HG02943 (cell line): ENCODE measurements around the gene SMIM10L1.

Source experiments
- ATAC-seq: cut with Tn5 transposase; IDR thresholded peaks from one replicate; pipeline ENCODE4 v1.9.1; 2021; ENCODE audit warnings: mild to moderate bottlenecking, low read depth, moderate library complexity; ENCODE audit not compliant: unreplicated experiment

Gene SMIM10L1

DNA sequence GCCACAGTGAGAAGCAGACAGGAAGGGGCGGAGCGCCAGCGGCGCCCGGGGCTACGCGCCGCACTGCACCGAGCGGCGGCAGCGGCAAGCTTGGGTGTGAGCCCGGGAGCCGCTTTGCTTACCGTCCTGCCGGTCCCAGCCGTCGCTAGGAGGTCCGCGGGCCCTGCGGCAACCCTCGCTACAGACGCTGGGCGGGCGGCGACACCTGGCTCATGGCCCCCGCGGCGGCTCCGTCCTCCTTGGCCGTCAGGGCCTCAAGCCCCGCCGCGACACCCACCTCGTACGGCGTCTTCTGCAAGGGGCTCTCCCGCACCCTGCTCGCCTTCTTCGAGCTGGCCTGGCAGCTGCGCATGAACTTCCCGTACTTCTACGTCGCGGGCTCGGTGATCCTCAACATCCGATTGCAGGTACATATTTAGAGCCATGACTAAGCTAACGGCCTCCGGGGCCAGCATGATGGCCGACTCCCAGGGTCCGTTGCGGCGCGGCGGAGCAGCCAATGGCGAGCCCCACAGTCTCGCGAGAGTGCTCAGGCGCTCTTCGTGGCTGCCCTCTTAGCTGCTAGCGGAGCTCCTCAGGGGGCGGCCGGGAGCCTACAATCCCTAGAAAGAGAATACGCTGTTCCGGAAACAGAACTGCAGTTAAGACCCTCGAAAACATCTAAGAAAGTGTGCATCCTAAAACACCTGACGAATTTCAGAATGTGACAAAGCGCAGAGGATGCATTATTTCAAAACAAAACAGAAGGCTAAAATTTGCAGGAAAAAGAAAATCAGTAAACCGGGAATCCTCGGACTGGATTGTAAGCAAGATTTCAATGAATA is at the start of gene SMIM10L1:
TSS of gene SMIM10L1 (plus strand) at position 50 of the 824 bp plus-strand sequence. CDS start at position 213, 163 bp downstream.
- peak; percentile 97 for ATAC-seq

DNA sequence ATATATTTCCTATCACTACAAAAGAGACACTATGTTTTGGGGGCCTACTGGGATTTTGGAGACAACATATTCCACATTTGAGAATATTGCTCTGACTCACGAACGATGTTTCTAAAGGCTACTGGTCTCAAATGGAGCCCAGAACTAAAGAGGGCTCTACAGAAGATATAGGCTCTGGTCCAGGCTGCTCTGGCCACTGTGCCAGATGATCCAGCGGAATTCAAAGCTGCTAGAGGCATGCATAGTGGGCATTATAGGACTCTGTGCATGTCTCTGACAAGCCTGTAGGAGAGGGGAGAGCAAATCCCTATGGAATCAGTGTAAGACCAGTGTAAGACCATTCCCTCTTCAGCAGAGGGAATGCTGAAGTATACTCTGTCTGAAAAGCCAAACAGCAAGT is 40.6 kb upstream of the SMIM10L1 start:
- ATAC-seq, result no peak

DNA sequence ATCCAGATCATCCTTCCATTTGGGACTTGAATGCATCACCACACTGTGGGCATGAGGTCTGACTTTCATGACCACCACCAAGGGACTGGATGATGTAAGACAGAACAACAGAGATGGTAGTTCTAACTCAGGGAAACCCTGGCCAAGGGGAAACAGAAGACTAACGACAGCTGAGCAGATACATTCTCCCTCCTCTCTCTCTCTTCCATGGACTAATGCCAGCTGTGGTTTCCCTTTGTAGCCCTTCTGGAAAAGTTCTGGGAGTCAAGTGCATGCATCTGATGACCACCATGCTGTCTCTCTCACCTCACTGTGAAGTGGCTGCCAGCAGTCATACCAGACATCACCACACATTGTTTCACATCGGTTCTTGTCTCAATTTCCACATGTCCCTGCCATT is 40.0 kb upstream of the SMIM10L1 start:
- no peak for ATAC-seq

DNA sequence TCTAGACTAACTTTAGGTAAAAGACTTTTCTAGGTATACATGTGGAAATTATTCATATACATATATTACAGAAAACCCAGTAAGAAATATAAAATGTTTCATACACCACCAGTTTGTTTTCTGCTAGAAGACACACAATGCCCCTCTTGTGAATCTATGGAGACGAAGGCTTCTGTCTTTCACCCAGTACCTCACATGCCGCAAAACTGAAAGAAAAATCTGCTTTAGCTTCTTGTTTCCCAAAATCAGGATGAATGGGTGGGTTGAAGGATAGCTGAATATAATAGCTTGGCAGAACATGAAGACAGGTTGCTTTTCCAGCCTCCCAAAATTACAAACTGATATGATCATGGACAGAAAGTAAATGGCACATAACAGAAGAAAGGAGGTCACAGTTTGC is 37.8 kb upstream of the SMIM10L1 start:
- ATAC-seq, result no peak

GRCh38 chr12:11133816-11134215 is 37.2 kb upstream of the SMIM10L1 start:
- ATAC-seq, result no peak

DNA sequence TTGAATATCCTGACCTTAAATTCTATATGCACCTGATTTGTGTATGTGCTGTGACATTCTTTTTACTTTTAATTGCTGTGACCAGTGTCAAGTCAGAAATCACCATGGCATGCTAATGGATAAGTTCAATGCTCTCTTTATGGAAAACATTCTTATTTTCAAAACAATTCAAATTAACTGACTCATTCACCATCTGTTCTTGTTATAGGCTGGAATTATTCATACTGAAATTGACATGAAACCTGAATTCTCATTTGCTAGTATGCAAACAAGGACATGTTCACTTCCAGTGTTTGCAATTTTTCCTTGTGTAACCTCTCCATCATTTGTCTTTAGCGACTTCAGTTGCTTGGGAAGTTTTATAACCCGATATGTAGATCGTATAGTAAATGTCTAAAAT is 36.7 kb upstream of the SMIM10L1 start, which contains the start of gene TAS2R30:
TSS of gene TAS2R30 (minus strand) at position 340 of the 400 bp plus-strand sequence. CDS start 400 bp downstream, outside the sequence.
- ATAC-seq, result no peak

GRCh38 chr12:11136075-11136474 is 34.9 kb upstream of the SMIM10L1 start:
- no peak for ATAC-seq

- no peak for ATAC-seq
These were observed 27.6 kb upstream of the SMIM10L1 start for GRCh38 chr12:11143352-11143751.

DNA sequence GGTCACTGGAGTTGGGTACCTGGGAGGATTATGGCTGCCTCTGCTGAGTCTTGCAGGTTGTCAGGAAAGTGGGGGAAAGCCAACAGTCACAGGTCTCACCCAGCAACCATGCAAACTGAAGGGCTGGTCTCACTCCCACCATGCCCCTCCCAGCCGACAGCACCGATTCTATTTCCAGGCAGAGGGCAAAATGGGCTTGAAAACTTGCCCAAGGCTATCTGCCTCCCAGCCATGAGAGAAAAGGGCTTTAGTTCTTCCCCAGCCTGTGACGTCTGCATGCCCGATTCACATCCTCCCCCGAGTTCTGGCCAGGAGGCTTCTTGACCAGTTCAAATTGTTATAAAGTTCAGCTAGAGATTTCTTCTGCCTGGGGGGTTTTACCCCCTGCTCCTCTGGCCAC is 26.7 kb upstream of the SMIM10L1 start:
- ATAC-seq, result no peak

DNA sequence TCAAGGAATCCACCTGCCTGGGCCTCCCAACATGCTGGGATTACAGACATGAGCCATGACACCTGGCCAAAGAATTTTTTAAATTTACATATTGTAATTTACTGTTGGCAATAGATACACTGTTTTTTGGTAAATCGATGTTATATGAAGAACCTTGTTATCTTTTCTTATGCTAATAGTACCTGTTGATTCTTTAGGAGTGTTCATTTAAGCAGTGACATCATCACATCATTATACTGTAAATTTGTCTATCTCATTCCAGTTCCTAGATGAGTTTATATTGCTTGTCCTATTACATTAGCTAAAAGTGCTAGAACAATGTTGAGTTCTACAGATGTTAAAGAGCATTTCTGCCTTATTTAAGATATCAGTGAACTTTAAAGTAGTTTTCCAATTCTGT is 23.6 kb upstream of the SMIM10L1 start:
- ATAC-seq, result no peak

DNA sequence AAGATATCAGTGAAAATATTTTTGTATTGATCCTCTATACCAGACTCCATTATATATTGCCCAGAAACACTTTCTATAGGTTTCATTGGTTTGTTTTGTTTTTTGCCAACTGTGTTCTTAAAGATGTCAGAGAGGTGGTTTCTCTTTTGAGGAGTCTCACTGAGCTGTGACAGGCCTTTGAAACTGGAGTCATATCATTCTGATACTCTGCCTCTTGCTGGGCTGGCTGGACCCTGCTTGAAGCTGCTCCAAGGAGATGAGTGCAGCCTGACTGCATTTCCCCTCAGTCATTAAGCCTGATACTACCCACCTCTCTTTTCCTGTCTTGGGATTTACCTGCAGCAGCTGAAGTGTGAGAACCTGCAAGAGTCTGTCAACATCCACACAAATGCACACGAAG is 20.2 kb upstream of the SMIM10L1 start:
- no peak for ATAC-seq

DNA sequence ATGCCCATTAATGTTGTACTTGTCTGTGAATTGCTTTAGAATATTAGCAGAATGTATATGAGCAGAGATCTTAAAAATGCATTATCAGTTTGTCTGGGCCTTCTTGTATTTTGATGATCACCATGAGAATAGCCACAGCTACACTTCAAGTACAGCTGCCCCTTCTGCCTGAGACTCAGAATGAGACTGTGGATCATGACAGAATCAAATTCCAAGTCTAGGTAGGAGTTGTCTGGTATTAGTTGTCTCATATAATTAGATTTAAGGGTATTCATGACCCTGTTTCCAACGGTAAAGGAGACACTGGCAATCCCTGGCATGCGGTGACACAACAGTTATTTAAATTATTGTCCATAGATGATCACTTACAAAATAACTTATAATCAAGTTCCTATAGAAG is 18.3 kb upstream of the SMIM10L1 start:
- ATAC-seq, result no peak

- no peak for ATAC-seq
These were observed 16.5 kb upstream of the SMIM10L1 start for GRCh38 chr12:11154400-11154925.

GRCh38 chr12:11158885-11159444 is 12.0 kb upstream of the SMIM10L1 start:
- ATAC-seq, result no peak

DNA sequence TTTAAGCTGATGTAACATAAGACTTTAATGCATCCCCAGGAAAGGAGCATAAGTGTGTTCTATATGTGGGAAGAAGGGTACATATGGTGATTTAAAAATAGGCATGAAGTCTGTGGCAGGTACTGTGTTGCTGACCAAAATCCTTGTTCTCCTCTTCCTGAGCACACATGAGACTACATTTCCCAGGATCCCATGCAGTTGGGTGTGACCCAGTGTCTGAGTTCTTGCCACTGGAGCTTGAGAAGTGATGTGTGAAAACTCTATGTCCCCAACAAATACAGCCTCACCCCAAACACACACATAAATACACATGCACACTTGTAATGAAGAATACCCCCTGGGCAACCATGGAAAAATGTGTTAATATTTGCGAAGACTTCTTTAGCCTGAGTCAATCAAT is 8.5 kb upstream of the SMIM10L1 start:
- no peak for ATAC-seq

DNA sequence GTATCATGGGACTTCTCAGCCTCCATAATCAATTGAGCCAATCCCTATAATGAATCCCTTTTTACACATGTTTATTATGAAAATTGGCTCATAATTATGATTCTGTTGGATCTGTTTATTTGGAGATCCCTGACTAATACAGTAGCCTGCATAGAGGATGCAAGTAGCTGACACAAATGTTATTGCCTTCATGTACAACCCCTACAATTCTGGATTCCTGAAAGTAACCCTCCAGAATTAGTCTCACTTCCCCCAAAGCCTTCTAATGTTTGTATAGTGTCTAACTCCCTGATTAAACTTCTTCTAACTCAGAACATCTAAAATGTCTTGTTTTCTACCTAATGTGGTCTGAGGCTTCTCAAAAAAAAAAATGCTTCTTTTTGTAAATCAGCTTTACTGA is 6.6 kb upstream of the SMIM10L1 start:
- ATAC-seq, result no peak

GRCh38 chr12:11166300-11166699 is 4.7 kb upstream of the SMIM10L1 start:
- ATAC-seq, result no peak

GRCh38 chr12:11170810-11171144 is 217 bp upstream of the SMIM10L1 start:
- no peak for ATAC-seq

DNA sequence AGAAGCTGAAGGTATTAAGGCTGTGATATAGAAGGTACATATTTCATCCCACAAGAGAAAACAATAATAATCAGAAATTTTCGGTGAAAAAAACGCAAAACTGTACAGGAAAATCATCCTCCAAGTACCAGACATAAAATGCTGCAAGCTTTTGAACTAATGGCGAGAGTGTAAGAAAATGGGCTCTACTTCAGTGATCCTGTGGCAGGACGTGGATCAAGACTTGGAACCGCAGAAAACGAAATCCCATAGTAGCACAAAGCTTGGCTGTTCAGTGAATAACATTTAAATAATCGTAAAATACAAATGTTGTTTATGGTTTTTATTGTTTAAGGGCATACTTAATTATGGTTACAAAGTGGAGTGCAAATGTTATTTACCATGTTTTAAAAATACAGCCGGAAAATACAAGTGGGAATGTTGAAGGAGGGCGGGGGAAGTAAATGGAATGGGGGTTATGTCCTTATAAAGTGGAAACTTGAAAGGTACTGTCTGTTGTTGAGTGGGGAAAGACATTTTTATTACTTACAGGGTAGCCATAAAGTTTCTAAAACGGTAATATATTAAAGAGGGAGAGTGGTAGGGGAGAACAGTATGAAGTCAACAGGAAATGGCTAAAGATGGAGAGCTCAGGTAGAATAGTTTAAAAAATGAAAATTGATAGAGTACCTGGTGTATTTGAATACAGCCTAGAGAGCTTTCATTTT is 1.1 kb downstream of the SMIM10L1 start:
- ATAC-seq, result no peak

DNA sequence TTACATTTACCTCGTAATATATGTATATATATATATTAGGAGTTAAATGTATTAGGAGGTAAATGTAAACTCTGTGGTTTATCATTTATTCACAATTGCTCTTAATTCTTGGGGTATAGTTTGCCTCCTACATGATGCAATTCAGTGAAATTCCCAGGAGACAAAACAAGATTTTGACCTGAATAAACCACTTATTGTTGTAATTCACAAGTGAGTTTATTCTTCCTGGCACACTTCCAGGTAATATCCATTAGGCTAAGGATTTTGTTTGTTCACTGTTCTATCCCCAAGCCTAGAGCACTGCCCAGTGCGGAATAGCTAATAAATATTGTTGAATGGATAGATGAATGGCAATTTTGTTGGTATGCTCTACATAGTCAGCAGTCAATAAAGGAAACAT is 3.0 kb downstream of the SMIM10L1 start:
- ATAC-seq, result no peak

DNA sequence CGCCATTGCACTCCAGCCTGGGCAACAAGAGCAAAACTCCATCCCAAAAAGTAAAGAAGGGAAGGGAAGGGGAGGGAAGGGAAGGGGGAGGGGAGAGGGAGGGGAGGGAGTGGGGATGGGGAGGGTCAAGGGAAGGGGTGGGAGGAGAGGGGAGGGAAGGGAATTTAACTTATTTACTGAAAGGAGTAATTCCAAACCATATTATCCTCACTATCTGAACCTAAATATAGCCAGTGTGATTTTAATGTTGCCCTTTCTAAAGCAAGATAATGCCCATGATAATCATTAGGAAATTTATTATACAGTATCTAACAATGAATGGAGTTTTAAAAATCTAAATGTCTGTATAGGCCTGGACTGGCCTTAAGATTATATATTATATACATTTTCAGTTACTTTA is 7.3 kb downstream of the SMIM10L1 start:
- no peak for ATAC-seq
